GM10266 (cell line): ENCODE data around the gene NCKAP5.

ENCODE experiments used
- DNase-seq: peaks from one replicate; pipeline ENCODE4 v3.0.0; 2012; ENCODE audit errors: extremely low spot score
- TF ChIP-seq, protein P1 (sequence below): IDR thresholded peaks from 2 replicates; pipeline ENCODE4 v1.5.1; 2012; ENCODE audit warnings: mild to moderate bottlenecking, low read depth; ENCODE audit not compliant: control insufficient read depth, insufficient read depth; ENCODE audit errors: missing control alignments

NCKAP5 gene

DNA sequence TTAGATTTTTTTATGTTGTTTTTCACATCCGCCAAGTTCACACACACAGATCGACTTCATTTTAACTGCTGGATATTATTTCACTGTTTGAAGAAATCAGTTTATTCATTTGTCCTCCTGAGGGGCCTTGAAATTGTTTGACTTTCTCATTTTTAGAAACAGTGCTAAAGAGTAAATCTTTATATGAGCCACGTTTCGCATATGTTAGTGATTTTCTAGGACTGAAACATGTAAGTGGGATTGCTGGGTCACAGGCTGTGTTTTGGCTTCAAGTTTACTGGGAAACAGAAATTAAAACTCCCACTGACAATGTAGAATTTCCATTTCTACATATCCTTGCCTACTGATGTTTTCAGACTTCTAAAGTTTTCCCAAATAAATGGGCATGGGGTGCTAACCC lies 363.8 kb downstream of the NCKAP5 start:
- DNase-seq: no peak
- TF ChIP-seq, protein P1, sequence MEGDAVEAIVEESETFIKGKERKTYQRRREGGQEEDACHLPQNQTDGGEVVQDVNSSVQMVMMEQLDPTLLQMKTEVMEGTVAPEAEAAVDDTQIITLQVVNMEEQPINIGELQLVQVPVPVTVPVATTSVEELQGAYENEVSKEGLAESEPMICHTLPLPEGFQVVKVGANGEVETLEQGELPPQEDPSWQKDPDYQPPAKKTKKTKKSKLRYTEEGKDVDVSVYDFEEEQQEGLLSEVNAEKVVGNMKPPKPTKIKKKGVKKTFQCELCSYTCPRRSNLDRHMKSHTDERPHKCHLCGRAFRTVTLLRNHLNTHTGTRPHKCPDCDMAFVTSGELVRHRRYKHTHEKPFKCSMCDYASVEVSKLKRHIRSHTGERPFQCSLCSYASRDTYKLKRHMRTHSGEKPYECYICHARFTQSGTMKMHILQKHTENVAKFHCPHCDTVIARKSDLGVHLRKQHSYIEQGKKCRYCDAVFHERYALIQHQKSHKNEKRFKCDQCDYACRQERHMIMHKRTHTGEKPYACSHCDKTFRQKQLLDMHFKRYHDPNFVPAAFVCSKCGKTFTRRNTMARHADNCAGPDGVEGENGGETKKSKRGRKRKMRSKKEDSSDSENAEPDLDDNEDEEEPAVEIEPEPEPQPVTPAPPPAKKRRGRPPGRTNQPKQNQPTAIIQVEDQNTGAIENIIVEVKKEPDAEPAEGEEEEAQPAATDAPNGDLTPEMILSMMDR: no peak

DNA sequence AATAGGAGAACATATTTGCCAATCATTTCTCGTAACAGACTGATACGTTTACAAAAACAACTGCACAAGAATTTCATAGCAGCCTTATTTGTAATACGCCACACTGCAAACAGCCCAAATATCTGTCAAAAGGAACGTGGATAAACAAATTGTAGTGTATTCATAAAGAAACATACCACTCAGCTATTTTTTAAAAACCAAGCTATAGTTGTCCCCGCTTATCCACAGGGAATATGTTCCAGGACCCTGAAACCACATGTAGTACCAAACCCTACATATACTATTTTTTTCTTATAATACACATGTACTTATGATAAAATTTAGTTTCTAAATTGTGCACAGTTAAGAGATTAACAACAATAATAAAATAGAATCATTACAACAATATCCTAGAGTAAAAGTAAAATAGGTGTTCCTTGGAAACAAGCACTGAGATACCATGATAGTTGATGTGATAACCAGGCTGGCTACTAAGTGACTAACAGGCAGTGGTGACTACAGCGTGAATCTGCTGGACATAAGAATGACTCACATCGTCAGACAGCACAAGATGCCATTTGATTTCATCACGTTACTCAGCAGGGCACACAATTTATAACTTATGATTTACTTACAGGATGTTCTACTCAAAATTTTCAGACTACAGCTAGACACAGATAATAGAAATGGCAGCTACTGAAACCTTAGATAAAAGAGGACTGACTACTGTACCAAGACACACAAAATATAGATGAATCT lies 367.4 kb downstream of the NCKAP5 start:
- no peak for DNase-seq
- TF ChIP-seq, protein P1: no peak

DNA sequence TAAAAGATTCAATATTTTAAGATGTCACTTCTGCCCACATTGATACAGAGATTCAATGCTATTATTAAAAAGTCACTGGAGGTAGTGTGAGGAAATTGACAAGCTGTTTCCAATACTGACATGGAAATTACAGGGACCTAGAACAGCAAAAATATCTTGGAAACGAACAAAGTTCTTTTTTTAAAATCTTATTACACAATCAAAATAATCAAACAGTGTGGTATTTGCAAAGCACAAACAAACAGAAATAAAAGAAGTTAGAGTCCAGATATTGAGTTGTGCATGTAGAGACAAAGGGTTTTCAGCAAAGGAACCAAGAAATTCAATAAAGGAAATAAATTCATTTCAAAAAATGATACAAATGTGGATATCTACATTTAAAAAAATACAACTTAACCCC lies 369.6 kb downstream of the NCKAP5 start:
- DNase-seq: no peak
- TF ChIP-seq, protein P1: no peak

- TF ChIP-seq, protein P1: no peak
- no peak for DNase-seq
Observed at GRCh38 chr2:133197156-133197555, 371.1 kb downstream of the NCKAP5 start.

GRCh38 chr2:133194777-133195335 lies 373.4 kb downstream of the NCKAP5 start:
- no peak for DNase-seq
- TF ChIP-seq, protein P1: no peak

GRCh38 chr2:133194362-133194655 lies 374.0 kb downstream of the NCKAP5 start:
- DNase-seq: no peak
- TF ChIP-seq, protein P1: no peak

DNA sequence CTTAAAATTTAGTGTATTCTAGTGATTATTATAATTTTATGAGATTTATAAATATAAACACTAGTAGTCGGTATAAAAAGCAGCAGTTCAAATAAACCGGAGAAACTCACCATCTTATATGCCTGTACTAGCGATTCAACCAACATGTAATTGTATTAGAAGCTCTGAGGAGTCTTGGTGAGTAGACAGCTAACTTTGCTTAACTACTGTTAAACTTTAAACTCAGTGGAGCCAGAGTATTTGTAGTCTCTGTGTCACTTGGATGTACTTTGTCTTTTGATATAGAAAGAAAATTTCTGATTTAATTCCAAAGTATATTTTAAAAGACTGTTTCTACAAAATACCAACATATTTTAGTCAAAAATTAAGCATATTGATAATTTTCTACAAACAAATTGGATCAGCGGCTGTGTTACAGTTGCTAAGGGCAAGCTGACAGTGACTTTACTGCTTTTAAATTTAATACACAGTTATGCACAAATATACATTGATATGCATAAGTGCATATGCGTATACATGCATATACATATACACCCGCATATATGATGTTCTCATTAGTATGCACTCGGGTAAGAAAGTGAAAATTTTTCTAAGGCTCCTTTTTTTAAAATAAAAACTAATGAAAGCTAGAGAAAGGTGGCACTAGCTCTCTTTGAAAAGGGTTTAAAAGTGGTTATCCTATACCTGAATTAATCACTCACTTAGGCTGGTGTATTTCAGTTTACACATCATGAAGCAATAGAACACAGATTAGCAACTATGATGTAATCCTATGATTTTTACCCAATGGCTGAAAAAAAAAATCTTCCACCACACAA lies 374.5 kb downstream of the NCKAP5 start:
- DNase-seq: no peak
- TF ChIP-seq, protein P1: no peak
